NCI-H1105 (cell line): ENCODE data around the gene VPS26C.
"Not testable (repeated sequence)": the region's sequence is repeated elsewhere in the genome, so short reads cannot be mapped to it uniquely, and the experiment has no call there.

ENCODE experiments used
- DNase-seq: peaks from one replicate; lab custom pipeline; 2025; lab: John Stamatoyannopoulos, UW

VPS26C gene

GRCh38 chr21:37267269-37268185 is at the start of gene VPS26C:
Gene VPS26C (minus strand): TSS chr21:37267334. CDS start chr21:37267294, 40 bp downstream.
- DNase-seq: peak; percentile 99

GRCh38 chr21:37316072-37316471 is 48.9 kb upstream of the VPS26C start:
- not testable (repeated sequence) for DNase-seq

- no peak for DNase-seq
These were observed 33.1 kb upstream of the VPS26C start for GRCh38 chr21:37300114-37300751.

GRCh38 chr21:37297364-37297763 is 30.2 kb upstream of the VPS26C start:
- DNase-seq: no peak

GRCh38 chr21:37294679-37295078 is 27.5 kb upstream of the VPS26C start:
- no peak for DNase-seq

- no peak for DNase-seq
These were observed 25.8 kb upstream of the VPS26C start for GRCh38 chr21:37292941-37293340.

GRCh38 chr21:37292041-37292440 is 24.9 kb upstream of the VPS26C start:
- DNase-seq: no peak

- not testable (repeated sequence) for DNase-seq
These were observed 16.1 kb upstream of the VPS26C start for GRCh38 chr21:37283191-37283710.

GRCh38 chr21:37282602-37283001 is 15.5 kb upstream of the VPS26C start:
- not testable (repeated sequence) for DNase-seq

GRCh38 chr21:37281993-37282392 is 14.9 kb upstream of the VPS26C start:
- DNase-seq: peak; percentile 62

GRCh38 chr21:37281579-37281978 is 14.4 kb upstream of the VPS26C start:
- no peak for DNase-seq

- DNase-seq: not testable (repeated sequence)
These were observed 12.1 kb upstream of the VPS26C start for GRCh38 chr21:37279271-37279670.

- DNase-seq: no peak
These were observed 11.1 kb upstream of the VPS26C start for GRCh38 chr21:37278199-37278598.

- no peak for DNase-seq
These were observed 9.2 kb upstream of the VPS26C start for GRCh38 chr21:37276377-37276776.

GRCh38 chr21:37273911-37274690 is 7.0 kb upstream of the VPS26C start:
- DNase-seq: no peak

GRCh38 chr21:37273440-37273839 is 6.3 kb upstream of the VPS26C start:
- DNase-seq: no peak

GRCh38 chr21:37272897-37273296 is 5.8 kb upstream of the VPS26C start:
- no peak for DNase-seq

- DNase-seq: no peak
These were observed 3.6 kb upstream of the VPS26C start for GRCh38 chr21:37270576-37271365.

- no peak for DNase-seq
These were observed 2.3 kb upstream of the VPS26C start for GRCh38 chr21:37269481-37269880.

- no peak for DNase-seq
These were observed 1.0 kb upstream of the VPS26C start for GRCh38 chr21:37268186-37268503.

- DNase-seq: peak; percentile 85
These were observed 466 bp downstream of the VPS26C start for GRCh38 chr21:37266515-37267221.
